Subcutaneous adipose tissue (tissue), 4 donors: ENCODE data around the gene SLC22A16. TPM values are rescaled to one million over a fixed set of nuclear protein-coding genes. Genes with fewer than 3 reads are reported as not detected.

Source experiments
- total RNA-seq, 4 donors: library from RNA; depleted of rRNA; stranded (reverse); fragments of >200 nt; gene quantifications; one replicate each; pipeline ENCODE4 v1.1.0, GENCODE V29; 2016
- TF ChIP-seq, protein P1 (sequence below): fragments of 450-650 bp; IDR thresholded peaks from one replicate; pipeline ENCODE4 v1.5.1; 2016; ENCODE audit warnings: low read depth, mild to moderate bottlenecking, control low read depth, antibody characterized with exemption, moderate library complexity

SLC22A16 gene
- total RNA-seq, 4 donors from 2014 or later, result 2.2 to 9.3 (median 4.2) TPM; not detected in 1

- TF ChIP-seq, protein P1, sequence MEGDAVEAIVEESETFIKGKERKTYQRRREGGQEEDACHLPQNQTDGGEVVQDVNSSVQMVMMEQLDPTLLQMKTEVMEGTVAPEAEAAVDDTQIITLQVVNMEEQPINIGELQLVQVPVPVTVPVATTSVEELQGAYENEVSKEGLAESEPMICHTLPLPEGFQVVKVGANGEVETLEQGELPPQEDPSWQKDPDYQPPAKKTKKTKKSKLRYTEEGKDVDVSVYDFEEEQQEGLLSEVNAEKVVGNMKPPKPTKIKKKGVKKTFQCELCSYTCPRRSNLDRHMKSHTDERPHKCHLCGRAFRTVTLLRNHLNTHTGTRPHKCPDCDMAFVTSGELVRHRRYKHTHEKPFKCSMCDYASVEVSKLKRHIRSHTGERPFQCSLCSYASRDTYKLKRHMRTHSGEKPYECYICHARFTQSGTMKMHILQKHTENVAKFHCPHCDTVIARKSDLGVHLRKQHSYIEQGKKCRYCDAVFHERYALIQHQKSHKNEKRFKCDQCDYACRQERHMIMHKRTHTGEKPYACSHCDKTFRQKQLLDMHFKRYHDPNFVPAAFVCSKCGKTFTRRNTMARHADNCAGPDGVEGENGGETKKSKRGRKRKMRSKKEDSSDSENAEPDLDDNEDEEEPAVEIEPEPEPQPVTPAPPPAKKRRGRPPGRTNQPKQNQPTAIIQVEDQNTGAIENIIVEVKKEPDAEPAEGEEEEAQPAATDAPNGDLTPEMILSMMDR, result no peak
These were observed 37.1 kb downstream of the SLC22A16 start for GRCh38 chr6:110439356-110439755.

DNA sequence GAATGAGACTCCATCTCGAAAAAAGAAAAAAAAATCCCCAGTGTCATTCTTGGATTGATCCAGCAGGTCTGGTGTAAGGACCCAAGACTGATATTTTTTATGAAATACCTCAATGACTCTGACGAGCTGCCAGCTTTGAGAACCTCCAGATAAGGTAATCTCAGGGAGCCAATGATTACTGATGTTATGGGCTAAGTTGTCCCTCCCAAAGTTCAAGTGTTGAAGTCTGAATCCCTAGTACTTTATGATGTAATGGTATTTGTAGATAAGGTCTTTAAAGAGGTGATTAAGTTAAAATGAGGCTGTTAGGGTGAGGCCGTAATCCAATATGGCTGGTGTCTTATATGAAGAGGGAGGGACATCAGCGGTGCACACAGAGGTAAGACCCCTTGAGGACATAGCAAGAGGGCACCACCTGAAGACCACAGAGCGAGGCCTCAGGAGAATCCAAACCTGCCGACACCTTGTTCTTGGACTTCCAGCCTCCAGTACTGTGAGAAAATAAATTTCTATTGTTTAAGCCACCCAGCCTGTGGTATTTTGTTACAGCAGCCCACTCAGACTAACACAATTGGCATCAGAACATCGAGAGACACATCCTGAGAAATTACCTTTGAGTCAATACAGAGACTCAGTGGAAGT is 41.3 kb downstream of the SLC22A16 start:
- TF ChIP-seq, protein P1, result no peak

- TF ChIP-seq, protein P1, result no peak
These were observed 44.0 kb downstream of the SLC22A16 start for GRCh38 chr6:110432285-110432900.

DNA sequence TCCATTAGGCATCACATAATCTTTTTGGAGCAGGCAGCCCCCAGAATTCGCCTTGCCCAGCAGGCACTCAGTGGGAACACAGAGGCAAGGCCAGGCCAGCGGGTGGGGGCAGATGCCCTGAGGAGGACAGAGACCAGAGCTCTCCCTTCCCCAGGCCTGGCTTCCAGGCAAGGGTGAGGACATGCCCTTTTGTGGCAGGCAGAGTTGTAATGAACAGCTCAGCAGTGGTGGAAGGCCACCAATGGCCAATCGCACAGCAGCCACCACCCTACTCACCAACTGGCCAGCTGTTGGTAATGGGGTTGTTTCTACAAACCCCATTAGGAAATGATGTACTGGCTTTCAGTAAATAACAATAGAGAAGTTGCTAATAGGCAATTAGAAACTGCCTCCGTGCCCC is 45.7 kb downstream of the SLC22A16 start:
- TF ChIP-seq, protein P1, result no peak

DNA sequence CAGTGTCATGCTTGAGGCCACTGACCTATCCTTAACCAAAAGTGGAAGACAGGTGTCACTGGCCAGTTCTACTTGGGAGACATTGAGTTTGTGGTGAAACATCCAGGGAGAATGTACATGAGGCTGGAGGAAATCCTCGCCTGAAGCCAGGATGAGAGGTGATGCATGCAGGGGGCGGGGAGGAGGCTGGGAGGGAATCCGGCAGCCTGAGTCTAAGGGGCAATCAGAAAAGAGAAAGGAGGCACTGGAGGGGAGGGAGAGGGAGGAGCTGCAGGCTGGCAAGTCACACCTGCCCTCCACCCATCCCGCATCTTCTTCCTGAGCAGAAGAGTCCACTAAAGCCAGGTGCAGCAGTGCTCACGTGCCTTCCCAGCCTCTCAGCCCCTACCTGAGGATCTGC is 46.2 kb downstream of the SLC22A16 start:
- TF ChIP-seq, protein P1, result no peak

GRCh38 chr6:110428153-110428552 is 48.3 kb downstream of the SLC22A16 start:
- TF ChIP-seq, protein P1, result no peak

DNA sequence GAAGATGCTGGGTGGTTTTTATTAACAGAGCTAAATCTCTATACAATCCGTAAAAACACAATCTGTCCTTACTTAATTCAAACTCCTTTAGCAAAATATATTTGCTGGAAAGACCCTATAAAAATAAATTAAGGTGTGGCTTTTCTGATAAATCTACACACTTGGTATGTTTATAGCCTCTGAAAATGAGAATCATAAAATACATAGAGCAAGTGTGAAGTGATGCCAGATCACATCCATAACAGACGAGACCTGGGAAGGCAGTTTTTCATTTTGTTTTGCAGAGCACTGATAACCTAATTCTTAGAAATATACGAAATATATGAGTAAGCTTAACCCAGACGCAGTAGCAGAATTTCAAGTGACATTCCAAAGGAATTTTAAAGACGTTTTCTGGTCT is 50.6 kb downstream of the SLC22A16 start:
- TF ChIP-seq, protein P1, result no peak
